ENCODE data around the gene WBP1L. TPM values are rescaled to one million over a fixed set of nuclear protein-coding genes. Genes with fewer than 3 reads are reported as not detected.

Gene WBP1L
- total RNA-seq, 2 experiments from 2014 or later = 31.7 to 31.9 TPM

DNA sequence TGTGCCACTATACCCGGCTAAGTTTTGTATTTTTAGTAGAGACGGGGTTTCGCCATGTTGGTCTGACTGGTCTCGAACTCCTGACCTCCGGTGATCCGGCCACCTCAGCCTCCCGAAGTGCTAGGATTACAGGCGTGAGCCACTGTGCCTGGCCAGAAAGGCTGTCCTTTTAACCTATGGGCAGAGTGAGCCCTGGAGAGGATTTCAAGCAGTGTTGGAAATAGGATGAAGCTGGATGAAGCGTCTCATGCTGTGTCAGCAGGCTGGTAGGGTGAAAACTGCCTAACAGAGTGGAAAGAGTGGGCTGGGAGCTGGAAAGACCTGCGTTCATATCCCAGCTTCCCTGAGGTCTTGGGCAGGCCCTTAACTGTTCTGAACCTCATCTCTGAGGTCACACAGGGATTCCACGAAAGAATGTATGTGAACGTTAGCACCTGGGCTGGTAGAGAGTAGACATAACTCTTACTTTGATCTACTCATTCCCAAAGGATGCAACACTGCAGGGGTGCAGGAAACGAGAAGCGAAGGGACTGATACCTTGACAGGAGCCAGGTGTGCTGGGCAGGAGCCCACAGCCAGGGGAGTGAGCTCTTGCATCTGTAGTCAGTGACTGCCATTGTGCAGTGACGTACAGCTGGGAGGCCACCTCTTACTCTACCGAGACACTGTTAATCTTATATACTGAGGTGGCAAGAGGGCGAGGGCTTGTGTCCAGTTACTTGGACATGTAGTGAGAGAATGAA, 34.1 kb downstream of the WBP1L start:
- H3K27ac Mint-ChIP-seq = no peak overlapping the region
- ChIA-PET POLR2A (no interaction called here), CTCF (no interaction called here)
- H3K4me1 Mint-ChIP-seq = peaks cover 23% of the 10 kb centered on the region
- H3K27me3 Mint-ChIP-seq = no peaks in the 10 kb centered on the region
- H3K36me3 Mint-ChIP-seq (ENCODE audit: low read depth) = peaks cover 12% of the 10 kb centered on the region
- DNase-seq = no peak
- H3K9me3 Mint-ChIP-seq = no peaks in the 10 kb centered on the region
- H3K4me3 Mint-ChIP-seq = no peak overlapping the region

DNA sequence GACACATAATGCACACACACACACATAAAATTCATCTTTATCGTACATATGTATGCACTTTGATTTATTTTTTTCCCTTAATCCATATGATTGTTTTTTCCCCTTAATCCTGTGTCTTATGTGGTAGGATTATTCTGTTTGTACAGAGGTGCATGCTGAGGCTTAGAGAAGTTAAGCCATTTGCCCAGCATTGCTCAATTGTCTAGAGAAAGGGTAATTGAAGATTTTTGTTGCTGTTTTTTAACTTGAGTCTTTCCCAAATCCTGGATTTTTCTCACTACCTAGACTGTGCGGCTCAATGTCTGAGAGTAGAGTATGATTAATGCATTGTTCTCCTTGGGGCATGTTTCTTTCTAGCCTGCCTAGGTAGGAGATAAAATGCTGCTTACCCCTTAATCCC, 35.0 kb downstream of the WBP1L start:
- Mint-ChIP-seq H3K4me1 (peaks cover 18% of the 10 kb centered on the region), H3K9me3 (no peaks in the 10 kb centered on the region), H3K27ac (no peak overlapping the region), H3K27me3 (no peaks in the 10 kb centered on the region), H3K4me3 (no peak overlapping the region), H3K36me3 (ENCODE audit: low read depth) (peaks cover 12% of the 10 kb centered on the region)
- POLR2A ChIA-PET = no interaction called here
- no peak for DNase-seq
- CTCF ChIA-PET = no interaction called here

DNA sequence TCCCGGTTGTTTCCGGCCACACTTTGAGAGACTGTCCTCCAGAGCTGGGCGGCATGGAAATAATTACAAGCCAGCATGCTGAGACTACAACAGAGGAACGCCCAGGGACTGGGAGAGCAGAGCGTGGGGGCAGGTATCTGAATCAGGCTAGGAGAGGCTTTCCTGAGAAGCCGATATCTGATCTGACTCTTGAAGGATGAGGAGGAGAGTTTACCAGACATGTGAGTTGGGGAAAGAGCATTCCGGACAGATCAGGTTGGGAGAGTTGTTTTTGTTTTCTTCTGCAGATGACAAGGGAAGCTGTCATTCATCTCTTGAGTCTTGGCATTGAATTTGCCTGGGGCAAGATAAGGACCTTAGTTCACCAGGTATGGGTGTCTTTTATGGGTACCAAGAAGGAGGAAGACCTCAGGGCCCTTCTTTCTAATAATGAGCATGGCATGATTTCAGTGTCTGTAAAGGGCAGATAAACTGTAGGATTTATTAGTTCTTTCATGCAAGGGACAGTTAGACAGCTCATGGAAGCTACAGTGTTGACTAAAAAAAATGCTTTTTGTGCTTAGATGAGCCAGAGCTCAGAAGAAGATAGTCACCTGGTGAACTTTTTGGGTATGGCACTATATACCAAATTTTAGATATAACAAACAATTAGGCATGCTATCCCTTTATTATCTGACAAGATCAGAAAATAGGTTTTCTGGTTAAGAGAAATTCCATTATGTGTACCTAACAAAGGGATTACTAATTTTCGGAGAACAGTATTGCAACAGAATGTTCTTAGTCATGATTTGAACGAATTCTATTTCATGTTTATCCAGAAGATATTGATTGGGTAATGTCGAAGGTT, 36.2 kb downstream of the WBP1L start:
- CTCF ChIA-PET = no interaction called here
- H3K4me1 Mint-ChIP-seq = peaks cover 14% of the 10 kb centered on the region
- H3K27ac Mint-ChIP-seq = no peak overlapping the region
- H3K27me3 Mint-ChIP-seq = no peaks in the 10 kb centered on the region
- no peak for DNase-seq
- peaks cover 12% of the 10 kb centered on the region for H3K36me3 Mint-ChIP-seq (ENCODE audit: low read depth)
- H3K9me3 Mint-ChIP-seq = no peaks in the 10 kb centered on the region
- no peak overlapping the region for H3K4me3 Mint-ChIP-seq
- POLR2A ChIA-PET = no interaction called here

DNA sequence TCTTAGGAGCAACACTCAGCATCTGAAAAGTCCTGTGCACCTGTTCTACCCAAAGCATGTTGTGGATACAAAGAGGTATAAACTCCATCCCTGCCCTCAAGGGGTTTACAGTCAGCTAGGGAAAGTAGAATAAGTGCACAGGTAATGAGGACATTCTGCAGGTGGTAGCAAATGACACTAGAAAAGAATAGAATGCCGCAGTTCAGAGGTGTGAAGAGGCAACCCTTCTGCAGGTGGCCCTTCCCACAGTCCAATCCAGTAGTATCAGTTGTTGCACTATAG, 36.7 kb downstream of the WBP1L start:
- ChIA-PET POLR2A (no interaction called here), CTCF (no interaction called here)
- Mint-ChIP-seq H3K4me1 (peaks cover 11% of the 10 kb centered on the region), H3K36me3 (ENCODE audit: low read depth) (peaks cover 12% of the 10 kb centered on the region), H3K4me3 (no peak overlapping the region), H3K9me3 (no peaks in the 10 kb centered on the region), H3K27me3 (no peaks in the 10 kb centered on the region), H3K27ac (no peak overlapping the region)
- DNase-seq = no peak

DNA sequence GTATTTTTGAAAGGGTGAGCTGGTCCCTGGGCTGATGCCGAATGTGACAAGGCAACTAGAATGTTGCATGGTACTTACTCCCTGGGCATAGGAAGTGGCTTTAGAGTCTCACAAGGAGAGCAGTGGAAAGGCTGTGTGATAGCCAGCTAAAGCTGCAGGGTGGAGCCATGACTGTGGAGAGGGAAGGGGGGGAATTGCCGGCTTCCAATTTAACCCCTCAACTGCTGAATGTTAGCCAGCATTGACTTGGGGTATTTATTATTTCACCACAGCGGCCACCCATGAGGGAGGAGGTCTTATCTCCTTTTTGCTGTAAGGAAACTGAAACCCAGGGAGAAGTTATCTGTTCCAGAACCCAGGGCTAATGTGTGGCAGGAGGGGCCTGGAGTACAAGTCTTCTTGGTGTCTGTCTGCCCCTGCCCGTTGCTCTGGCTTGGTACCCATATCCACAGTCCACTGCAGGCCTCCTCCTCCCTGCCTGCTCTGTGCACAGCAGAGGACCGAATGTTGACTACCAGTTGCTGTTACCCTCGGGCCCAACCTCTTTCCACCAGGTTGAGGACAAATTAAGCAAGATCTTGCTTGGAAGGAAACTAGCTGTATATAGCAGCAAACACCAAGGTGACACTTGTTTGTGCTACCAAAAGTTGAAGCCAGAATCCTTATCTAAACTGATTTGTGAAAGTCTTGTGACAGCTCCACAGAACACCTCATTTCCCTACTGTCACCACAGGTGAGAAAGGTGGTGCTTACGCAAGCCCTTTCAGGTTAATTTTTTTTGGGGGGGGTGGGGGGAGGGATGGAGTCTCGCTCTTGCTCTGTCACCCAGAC, 37.6 kb downstream of the WBP1L start:
- H3K9me3 Mint-ChIP-seq = no peaks in the 10 kb centered on the region
- H3K36me3 Mint-ChIP-seq (ENCODE audit: low read depth) = peaks cover 12% of the 10 kb centered on the region
- no peak overlapping the region for H3K4me3 Mint-ChIP-seq
- H3K4me1 Mint-ChIP-seq = peaks cover 11% of the 10 kb centered on the region
- DNase-seq = no peak
- H3K27me3 Mint-ChIP-seq = no peaks in the 10 kb centered on the region
- no peak overlapping the region for H3K27ac Mint-ChIP-seq
- ChIA-PET CTCF (no interaction called here), POLR2A (no interaction called here)

DNA sequence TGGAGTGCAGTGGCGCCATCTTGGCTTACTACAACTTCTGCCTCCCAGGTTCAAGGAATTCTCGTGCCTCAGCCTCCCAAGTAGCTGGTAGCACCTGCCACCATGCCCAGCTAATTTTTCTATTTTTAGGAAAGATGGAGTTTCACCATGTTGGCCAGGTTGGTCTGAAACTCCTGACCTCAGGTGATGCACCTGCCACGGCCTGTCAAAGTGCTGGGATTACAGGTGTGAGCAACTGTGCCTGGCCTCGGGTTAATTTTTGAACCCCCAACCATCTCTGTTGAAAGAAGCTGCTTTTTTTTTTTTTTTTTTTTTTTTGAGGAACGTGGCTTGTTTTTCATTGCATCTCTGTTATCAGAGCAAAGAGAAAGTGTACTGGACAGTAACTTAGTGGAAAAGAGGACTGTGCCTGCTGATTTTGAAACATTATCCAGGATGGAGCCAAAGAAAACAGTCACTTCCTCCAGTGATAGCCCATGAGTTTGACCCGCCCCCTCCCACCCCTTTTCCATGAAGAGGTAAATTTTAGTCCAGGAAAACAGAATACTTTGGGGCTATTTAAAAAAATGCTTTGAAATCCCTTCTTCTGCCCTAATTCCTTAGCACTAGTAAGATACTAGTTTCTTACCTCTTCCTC, 38.3 kb downstream of the WBP1L start:
- H3K9me3 Mint-ChIP-seq = no peaks in the 10 kb centered on the region
- DNase-seq = no peak
- CTCF ChIA-PET = no interaction called here
- H3K4me3 Mint-ChIP-seq = no peak overlapping the region
- H3K36me3 Mint-ChIP-seq (ENCODE audit: low read depth) = peaks cover 12% of the 10 kb centered on the region
- no peak overlapping the region for H3K27ac Mint-ChIP-seq
- POLR2A ChIA-PET = no interaction called here
- H3K27me3 Mint-ChIP-seq = no peaks in the 10 kb centered on the region
- H3K4me1 Mint-ChIP-seq = peaks cover 10% of the 10 kb centered on the region

DNA sequence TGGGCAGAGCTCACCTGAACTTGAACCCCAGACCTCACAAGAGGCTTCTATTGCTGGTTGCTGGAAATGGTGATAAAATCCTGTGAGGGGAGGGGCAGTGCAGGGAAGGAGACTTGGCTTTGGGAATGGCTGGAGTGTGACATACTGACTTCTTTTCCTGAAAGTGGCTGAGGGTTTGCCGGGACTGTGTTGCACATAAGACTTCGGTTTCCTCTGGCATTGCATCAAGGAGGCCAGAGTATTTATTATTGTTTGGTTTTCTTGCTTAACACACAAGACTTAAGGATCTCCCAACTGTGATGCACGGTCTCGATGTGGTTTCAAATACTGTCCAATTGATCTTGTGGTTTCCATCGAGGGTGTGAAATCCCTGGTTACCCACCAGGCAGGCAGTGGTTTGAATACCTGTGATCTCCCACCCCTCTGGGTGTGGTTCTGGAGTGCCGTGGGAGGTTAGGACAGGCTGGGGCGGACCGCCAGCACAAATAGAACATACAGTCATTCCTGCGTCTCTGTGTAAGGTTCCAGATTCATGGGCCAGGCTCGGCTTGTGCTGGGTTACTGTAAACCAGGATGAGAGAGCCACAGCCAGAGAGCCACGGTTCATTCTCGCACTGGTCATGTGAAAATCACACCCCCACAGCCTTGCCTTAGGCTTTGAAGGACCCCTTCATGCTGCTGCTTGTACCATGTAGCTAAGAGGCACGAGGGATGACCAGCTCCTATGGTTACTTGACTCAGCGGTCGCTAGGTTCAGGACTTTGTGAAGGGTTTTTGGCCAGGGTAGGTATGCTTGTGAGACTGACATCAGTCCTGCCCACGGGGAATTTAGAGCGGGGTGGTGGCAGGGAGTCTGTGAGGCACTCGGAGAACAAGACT, 39.2 kb downstream of the WBP1L start:
- no peak for DNase-seq
- ChIA-PET CTCF (no interaction called here), POLR2A (no interaction called here)
- Mint-ChIP-seq H3K9me3 (no peaks in the 10 kb centered on the region), H3K27me3 (no peaks in the 10 kb centered on the region), H3K4me3 (no peak overlapping the region), H3K36me3 (ENCODE audit: low read depth) (peaks cover 12% of the 10 kb centered on the region), H3K27ac (no peak overlapping the region), H3K4me1 (peaks cover 10% of the 10 kb centered on the region)

DNA sequence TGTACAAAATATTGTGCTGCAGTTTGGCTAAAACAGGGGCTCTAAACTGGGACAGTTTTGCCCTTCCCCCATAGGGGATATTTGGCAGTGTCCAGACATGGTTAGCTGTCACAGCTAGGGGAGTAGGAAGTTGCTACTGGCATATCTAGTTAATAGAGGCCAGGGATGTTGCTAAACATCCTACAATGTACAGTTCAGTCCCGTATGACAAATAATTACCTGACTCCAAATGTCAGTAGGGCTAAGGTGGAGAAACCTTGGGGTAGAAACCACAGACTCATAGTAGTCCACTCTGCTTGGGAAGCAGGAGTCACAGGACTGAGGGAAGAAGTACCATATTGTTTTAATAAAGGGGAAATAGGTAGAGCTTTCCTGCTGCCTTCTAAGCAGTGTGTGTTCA, 39.8 kb downstream of the WBP1L start:
- Mint-ChIP-seq H3K27me3 (no peaks in the 10 kb centered on the region), H3K27ac (no peak overlapping the region), H3K4me3 (no peak overlapping the region), H3K36me3 (ENCODE audit: low read depth) (peaks cover 12% of the 10 kb centered on the region), H3K4me1 (peaks cover 10% of the 10 kb centered on the region), H3K9me3 (no peaks in the 10 kb centered on the region)
- DNase-seq = no peak
- ChIA-PET CTCF (no interaction called here), POLR2A (no interaction called here)

DNA sequence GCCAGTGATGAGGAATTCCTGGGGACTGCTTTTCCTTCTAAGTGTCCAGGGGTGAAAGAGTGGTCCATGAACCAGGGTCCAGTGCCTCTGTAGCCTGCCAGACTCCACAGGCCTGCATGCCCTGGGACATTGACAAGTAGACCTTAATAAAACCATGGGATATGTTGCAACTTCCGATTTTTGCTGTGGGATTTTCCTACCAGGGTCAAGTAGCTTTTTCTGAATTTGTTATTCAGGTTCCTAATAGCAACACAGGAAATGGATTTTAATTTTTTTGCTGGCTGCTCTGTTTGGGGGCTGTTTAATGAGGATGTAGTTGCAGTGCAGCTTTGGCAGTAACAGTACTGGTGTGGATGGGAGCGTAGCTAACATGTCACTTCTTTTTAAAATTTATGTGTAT, 42.1 kb downstream of the WBP1L start:
- no peak for DNase-seq
- Mint-ChIP-seq H3K27ac (no peak overlapping the region), H3K27me3 (no peaks in the 10 kb centered on the region), H3K36me3 (ENCODE audit: low read depth) (peaks cover 8% of the 10 kb centered on the region), H3K4me3 (no peak overlapping the region), H3K4me1 (peaks cover 10% of the 10 kb centered on the region), H3K9me3 (no peaks in the 10 kb centered on the region)
- CTCF ChIA-PET = no interaction called here
- POLR2A ChIA-PET = no interaction called here

DNA sequence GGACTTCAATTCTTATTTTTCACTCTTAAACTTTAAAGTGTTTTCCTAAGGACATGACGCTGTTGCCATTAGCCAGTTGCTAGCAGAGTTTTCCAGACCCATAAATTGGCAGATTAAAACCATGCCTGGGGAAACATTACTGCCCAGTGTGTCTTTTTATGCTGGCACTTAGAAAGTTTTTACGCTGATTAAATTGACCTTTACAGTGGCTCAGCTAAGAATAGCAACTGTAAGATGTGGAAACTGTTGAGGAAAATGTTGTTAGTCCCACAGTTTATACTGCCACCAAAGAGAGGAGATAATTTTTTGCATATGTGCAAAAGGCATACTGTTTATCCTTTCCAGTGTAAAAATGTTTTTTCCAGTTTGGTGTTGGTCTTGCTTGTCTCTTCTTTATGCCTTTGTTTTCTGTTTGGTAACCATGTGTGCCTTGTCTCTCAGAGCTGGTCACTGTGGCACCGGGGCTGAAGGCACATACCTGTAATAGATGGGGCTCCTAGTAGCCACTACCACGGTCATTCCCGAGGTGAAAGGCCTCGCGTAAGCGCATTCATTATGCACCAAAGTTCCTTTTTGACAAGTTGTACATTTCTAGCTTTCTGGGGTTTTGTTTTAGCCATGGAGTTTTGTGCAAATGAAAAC, 48.1 kb downstream of the WBP1L start:
- no peak for DNase-seq
- Mint-ChIP-seq H3K27ac (no peak overlapping the region), H3K9me3 (no peaks in the 10 kb centered on the region), H3K4me3 (no peak overlapping the region), H3K4me1 (peaks cover 15% of the 10 kb centered on the region), H3K27me3 (no peaks in the 10 kb centered on the region), H3K36me3 (ENCODE audit: low read depth) (peaks cover 5% of the 10 kb centered on the region)
- CTCF ChIA-PET = no interaction called here
- POLR2A ChIA-PET = no interaction called here

DNA sequence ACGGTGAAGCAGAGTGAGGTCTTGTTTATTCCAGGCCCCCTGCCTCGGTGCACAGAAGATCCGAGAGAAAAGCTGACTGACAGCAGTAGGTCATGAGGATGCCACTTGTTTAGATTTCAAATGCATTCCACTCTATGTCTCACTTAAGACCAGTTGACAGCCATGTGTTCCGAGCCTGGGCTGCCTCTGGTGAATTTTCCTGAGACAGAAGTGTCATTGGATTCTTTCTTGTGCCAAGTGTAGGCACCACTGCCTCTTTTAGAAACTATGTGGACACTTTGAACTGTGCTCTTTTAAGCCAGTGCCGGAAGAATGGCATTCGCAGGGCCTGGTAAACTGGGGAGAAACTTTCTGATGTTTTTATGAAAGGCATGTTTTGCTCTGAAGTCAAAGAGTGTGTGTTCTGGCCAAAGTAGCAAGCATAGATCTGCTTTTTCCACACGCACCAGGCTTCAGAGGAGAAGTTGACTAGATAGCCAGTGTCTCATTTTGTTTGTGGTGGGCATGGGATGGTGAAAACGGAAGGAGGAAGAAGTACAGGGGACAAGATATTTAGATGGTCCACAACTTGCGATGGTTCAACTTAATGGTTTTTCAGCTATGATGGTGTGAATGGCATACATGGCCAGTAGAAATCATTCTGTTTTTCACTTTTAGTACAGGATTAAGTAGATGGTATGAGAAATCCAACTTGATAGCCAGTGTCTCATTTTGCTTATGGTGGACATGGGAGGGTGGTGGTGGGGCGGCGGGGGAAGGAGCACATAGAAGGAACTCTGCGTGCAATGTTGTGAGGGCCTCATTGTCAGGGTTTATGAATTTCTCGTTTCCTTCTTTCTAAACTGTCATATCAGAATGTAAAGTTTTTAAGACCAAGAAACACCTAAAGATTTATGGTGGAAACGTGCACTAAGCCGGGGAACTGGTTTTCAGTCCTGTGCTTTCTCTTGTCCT, 52.0 kb downstream of the WBP1L start:
- ChIA-PET POLR2A (no interaction called here), CTCF (interaction anchor here (1.1 kb wide), 1 partner anchor 83 kb away, joined by 3 read pairs; no protein-coding TSS in a partner anchor)
- Mint-ChIP-seq H3K4me3 (no peak overlapping the region), H3K4me1 (peaks cover 19% of the 10 kb centered on the region), H3K27ac (no peak overlapping the region), H3K9me3 (no peaks in the 10 kb centered on the region), H3K27me3 (no peaks in the 10 kb centered on the region), H3K36me3 (ENCODE audit: low read depth) (peaks cover 21% of the 10 kb centered on the region)
- no peak for DNase-seq
